GM19035 (cell line): Measurements from ENCODE around the gene CADM1.

ENCODE experiments used
- ATAC-seq: cut with Tn5 transposase; IDR thresholded peaks from one replicate; pipeline ENCODE4 v1.9.1; 2021; ENCODE audit not compliant: unreplicated experiment

The CADM1 gene

DNA sequence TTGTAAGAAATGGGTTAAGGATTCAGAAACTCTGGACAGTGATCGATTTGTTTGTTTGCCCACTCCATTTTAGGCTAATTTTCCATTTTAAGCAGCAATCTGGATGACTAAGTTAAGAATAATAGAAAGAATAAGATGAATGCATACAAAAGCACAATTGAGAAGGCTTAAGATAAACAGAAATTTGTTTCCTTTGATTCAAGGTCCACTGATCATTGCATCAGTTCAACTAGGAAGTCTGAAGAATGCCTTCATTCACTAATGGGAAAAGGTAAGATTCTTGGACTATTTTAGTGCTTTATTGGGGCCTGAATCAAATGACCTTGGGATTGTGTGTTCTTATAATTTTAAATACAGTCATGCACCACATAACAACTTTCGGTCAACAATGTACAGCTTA, 140.8 kb downstream of the CADM1 start:
- no peak for ATAC-seq

DNA sequence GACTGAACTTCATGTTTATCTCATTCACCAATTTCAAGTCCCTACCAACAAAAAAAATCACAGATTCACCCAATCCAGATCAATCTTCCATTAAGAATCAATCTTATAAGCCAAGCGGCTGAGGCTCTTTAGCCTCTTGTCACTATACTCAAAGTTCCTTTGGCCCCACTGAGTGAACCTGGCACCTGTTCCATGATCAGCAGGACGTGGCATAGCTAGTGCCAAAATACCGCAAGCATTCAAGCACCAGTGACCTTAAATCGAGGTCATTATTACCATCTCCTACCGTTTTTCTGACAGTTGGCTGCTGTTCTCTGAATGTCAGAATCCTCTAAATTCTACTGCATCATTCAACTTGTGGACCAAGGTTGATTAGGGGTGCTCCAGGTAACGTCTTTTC, 141.2 kb downstream of the CADM1 start:
- no peak for ATAC-seq

DNA sequence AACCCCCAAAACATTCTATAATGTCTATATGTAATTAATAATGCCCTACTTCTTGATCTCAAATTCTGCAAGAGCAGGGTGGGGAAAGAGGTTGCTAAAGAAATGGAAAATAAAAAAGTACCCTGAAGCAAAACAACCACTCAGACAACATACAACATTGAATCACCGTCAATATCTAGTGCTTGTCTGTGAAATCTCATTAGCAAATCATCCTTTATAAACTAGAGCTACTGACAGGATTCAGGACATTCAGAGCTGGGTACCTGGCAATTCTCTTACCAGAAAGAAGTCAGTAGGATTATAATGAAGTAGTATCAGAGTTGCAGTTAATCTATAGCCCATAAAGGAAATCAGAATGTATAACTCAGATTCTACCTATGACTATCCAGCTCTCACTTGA, 143.2 kb downstream of the CADM1 start:
- ATAC-seq, result no peak

DNA sequence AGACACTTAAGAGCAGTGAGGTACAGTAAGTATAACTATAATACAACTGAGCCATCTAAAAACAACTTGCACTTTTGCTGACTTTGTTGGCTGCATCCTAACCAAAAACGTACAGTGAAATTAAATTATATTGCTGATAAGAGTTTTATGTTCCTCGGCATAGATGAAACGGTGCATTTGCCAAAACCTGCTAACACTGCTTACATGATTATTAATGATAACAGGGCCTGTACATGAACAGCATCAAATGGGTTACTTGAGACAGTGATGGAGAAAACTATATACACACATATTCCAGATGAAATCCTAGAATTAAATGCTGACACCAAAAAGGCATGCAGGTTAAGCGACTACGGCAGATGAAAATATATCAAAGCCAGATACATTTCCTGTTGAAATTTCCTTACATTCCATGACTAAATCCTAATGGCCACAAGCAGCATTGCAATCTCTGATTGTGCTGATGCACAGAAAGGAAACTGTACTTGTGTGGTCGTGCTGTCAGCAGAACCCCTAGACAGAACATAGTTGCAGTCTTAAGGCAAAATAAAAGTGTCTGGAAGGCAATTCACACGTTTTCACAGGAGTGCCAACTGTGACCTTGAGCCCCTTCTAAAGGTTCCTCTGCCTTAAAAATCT, 143.9 kb downstream of the CADM1 start:
- ATAC-seq, result no peak

DNA sequence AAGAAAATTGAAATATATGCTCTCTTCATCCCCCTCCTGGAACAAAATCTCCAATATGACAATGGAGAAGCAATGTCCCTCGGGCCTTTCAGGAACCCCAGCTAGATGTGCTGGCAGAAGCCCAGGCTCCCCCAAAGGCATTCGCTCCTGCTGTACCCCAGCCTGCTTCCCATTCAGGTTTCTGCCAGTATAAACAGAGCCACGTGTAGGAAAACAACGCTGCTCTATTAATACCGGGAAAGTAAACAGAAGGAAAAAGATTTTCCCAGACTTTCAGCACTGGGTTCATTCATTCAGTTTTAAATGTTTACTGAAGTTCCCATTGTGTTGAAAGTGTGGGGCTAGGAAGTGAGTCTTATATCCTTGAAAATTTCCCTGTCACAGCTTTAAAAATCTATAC, 147.1 kb downstream of the CADM1 start:
- no peak for ATAC-seq

DNA sequence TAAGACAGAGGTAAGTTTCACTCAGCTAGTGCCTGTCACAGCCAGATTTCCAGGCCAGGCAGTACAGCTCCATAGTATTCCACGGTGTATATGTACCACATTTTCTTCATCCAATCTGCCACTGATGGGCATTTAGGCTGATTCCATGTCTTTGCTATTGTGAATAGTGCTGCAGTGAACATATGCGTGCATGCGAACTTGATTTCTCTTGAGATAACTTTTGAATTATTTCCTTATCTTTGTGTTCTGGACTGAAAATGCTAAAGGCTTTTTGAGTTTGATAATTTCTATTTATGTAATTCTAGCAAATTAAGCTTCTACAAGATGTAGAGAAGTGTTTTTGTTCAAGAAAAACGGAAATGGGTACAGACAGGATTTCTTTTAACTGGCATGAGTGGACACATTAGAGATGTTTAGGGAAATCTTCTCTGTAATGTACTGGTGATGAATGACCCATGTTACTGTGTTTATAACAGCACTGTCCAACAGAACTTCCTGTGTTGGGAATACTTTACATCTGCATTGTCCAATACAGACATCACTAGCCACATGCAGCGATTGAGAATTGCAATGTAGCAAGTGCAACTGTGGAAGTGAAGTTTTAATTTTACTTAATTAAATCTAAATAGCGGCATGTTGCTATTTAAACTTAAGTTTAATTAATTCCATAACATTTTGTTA, 151.3 kb downstream of the CADM1 start:
- ATAC-seq, result no peak

DNA sequence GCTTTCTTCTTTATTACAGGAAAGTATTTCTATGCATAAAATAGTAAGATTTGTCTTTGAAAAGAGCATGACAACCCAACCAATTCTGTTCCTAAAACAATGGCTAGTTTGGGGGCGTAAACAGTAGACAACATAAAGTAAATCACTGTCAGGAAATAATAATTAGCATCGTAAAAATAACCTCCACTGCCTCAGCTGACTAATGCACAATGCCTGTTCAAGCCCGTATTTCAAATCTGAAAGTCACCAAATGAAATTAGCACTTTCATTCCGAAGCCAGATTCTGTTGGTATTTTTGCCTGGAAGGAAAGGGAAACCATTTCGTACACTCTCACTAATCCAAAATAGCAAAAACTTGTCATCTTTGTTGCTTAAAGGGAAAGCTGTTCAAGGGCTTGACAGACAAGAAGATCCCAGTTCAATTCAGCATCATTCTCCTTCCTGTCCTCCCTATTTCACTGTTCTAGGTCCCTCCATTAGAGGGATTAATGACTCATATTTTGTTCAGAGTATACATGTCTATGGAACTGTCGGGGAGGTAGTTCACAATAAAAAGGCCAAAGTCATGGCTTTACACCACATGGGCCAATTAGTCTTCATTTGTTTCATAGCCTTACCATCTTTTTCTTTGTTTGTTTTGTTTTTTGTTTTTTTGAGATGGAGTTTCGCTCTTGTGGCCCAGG, 154.7 kb downstream of the CADM1 start:
- ATAC-seq, result no peak

DNA sequence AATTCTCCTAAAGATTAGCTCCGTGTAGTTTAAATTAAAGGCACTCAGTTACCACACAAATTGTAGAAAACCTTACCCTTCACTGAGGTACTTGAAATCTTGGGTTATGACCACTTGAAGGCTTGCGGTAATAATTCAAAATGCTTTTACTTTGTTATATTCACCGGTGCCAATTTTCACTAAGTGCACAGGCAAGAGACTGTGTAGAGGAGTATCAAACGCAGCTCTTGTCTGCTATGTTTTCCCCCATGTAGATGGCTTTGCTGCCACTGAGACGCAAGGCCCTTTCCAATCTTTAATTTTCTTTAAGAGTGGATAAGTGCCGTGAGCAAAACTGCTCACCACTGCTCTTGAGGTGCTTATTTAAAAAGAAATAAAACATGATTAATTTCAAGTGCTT, 155.8 kb downstream of the CADM1 start:
- no peak for ATAC-seq

DNA sequence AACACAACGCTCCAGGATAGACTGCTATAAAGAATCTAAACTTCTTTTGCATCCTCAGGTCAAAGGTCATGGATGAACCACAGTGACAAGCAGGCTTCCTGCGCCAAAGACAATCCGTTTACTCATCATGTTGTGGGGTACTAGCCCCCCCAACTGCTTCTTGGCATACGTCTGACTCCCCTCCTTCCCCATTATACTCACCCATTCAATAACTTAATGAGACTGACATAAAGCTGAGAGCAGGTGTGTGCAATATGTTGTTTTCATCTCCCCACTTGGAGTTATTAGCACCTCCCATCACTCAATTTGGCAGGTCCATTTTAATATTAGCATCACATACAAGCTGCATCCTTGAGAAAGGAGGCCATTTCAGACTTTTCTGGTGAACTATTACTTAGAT, 157.1 kb downstream of the CADM1 start:
- no peak for ATAC-seq

DNA sequence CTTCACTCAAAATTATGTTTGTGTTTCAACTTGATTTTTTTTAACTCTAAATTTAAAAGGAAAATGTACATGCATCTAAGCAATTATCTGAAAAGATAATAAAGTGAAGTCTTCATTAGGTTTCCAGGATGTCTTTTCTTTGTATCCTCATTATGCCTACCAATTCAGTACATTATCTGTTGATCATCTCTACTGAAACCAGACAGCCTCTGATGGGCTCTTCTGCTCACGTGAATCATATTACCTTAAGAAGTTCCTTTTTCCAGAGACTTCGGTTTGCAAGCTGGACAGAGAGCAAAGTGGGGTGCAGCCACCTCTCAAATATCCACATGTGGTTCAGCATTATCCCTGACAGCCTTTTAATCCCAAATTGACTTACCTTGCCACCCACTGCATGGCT, 158.4 kb downstream of the CADM1 start:
- ATAC-seq, result no peak

DNA sequence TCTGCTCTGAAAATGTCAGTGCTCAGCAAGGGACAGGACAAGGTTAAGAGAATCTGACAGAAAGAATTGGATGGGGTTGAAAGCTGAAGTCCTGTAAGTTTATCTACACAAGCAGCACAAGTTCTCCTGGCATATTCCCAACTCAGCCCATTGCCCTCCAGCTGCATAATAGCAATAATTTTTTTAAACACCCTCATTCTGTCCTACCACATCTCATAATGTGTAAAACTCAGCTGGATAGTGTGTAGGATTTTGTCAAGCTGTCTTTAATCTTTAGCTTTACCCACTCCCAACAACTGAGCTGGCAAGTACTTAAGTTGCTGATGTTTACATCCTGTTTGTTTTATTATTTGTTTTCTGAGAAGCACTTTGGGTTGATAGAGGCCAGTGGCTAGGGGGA, 158.9 kb downstream of the CADM1 start:
- ATAC-seq, result no peak

DNA sequence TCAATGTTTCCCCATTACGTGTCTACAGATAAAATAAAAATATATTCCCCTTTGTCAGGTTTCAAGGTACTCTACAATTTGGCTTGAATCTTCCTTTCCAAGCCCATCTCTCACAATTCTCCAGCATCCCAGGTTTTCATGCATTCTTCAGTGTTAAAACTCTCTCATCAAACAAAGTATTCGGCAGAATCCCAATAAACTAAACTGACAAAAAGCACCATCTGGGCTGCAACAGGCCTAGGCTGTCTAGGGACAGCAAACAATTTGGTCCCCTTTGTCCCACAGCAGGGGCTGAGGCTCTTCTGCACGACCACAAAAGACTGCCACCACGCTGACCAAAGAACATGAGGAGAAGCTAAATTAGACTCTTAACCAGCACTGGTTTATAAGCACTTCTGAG, 159.4 kb downstream of the CADM1 start:
- ATAC-seq, result no peak

DNA sequence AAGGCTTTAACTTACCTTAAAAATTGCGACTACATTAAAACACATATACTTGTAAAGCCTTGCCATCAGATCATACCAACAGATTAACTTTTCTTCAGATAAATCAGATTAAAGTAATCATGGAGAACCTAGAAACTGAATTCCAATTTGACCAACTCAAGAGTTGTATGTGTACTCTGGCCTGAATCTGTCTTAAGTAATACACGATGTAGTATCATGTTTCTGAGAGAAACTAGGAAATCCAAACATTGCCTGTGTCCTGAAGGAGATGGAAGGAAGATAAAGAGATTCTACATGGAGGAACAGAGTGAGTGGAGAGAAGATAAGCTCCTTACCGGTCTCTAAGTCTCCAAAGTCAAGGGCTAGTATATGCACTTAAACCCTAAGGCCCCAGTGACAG, 162.1 kb downstream of the CADM1 start:
- no peak for ATAC-seq

DNA sequence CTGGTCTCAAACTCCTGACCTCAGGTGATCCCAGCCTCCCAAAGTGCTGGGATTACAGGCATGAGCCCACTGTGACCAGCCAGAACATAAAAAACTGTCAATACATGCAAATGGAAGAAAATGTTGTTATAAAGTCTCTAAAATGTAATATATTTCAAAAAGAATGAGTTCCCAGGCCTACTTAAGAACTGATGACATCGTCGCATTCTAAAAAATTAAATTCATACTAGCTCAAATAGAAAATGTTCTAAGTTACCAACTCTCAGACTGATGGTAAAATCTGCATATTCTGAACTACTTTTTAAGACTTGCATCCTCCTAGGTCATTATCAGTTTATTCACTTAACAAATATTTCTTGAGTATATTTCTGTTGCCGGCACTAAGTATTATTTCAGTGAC, 163.3 kb downstream of the CADM1 start:
- ATAC-seq, result no peak

DNA sequence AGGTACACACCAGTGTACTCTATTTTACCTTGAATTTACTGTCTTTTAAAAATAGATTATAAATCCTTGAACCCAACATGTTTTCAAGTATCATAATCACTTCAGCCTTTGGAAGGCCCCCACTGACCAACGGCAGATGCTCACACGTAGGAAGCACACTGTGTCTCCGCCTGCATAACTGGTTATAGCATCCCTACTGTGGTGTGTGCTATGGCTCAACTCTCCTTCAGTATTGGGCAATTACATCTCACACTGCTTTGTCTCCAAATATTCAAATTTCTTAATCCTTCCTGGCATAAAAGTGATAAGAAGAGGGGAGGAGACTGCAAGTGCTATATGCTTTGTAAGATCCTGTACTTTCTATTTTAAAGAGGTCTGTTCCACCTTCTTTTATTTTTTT, 165.7 kb downstream of the CADM1 start:
- ATAC-seq, result no peak

DNA sequence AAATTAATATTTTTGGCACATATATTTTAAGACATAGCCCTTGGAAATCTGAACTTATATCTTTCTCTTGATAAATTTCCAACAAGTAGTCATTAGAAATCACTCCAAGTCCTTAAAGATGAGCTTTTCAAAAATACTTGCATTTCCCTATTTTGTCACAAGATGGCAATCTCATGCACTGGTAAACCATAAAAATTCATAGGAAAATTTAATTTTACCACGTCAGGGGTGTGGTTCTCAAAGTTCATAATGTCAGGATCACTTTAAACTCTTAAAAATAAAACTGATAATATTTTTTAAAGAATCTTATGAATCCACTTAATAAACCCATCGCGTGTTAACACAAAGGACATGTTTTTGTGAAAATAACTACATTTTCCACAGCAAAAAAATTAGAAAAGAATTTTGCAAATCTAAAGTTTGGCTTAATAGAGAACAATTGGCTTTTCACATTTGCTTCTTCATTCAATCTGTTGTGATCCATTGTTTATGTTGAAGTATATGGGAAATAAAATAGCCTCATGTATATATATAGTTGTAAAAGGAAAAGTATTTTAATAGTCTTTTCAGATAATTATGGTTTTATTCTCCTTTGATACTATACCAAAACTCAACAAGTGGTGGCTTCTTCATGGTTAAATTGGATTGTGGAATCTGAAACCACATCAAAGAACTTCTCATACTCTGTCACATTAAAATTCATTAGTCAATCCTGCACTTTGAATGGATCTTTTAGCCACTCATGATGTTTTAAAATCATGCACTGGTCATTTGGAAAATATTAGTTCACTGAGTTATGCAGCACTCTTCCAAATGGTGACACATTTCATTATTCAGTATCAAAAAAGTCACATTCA, 169.1 kb downstream of the CADM1 start:
- ATAC-seq, result no peak

DNA sequence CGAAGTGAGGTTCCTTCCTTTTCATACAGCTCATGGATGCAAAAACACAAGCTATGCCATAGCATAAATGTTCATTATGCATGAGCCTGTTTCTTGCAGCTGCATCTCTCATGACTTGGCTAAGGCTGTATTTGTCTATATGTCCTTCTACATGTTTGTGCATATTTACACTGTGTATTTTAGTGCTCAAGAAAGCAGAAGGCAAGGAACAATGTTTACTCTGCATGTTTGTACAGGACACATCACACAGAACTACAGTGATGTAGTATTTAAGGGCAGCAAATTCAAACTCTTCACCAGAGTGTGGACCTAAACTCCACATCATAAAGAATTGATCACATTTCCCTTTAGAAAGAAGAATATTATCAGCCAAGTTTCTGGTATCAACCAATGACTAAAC, 170.3 kb downstream of the CADM1 start:
- ATAC-seq, result no peak

DNA sequence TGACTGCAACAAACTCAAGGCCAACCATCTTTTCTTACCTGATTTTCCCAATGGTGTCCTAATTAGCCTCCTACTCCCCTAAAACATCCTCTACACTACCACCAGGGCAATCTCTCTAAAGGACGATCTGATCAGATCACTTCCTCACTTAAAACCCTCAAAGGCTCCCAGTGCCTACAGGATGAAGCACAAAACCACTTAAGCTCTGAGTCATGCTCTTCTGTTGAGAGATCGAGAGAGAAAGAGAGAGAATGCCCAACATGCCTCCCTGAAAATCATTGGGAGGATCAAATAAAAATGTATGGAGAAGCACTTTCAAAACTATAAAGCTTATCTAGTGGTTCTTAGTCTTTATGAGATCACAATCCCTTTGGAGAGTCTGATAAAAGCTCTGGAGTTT, 171.1 kb downstream of the CADM1 start:
- ATAC-seq, result no peak

DNA sequence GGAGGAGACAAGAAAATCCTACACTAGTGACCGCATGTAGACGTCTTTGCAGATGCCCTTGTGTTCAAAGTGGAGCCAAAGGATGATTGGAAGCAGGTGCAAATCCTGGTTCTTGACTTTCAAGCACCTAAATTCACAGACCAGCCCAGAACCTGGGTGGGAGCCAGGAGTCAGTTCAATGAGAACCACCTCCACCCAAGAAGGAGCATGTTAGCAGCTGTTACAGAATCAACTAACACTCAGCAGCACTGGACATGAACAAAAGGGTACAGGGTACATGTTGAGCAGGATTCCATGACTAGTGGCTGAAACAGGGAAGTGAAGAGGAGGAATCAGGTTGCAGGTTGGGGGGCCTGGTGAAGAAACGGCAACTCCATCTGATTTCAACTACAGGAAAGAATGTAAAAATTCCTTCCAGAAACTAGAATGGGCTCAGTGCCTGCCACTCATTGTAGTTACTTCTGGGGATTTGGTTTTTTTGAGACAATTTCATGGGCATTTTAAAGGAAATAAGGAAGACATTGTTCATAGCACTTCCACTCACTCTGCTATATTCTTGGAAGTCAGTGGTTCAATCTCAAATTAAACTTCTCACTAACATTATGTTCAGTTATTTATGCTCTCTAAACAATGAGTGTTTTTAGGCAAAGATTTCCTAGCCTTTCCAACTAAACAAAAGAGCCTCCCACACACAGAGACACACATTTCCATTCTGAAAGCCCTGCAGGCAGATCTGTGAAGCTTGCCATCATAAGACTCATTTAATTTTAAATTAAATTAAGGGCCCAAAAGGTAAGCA, 173.3 kb downstream of the CADM1 start:
- no peak for ATAC-seq

DNA sequence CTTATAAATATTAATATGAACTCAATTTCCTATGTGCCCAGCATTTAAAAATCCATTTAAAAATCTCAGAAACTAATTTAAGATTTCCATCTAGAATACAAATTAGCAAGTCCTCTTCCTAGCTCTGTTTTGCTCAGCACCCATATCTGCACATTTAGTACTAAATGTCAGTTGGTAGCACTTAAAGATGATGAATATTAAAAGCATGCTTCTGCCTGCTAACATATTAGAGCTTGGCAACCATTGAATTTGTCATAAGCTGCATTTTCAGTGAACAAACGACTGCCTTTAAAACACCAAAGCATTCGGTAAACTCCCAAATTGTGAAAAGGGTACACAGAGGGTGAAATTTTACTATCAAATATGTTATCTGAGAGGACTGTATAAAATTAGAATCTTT, 177.7 kb downstream of the CADM1 start:
- no peak for ATAC-seq

DNA sequence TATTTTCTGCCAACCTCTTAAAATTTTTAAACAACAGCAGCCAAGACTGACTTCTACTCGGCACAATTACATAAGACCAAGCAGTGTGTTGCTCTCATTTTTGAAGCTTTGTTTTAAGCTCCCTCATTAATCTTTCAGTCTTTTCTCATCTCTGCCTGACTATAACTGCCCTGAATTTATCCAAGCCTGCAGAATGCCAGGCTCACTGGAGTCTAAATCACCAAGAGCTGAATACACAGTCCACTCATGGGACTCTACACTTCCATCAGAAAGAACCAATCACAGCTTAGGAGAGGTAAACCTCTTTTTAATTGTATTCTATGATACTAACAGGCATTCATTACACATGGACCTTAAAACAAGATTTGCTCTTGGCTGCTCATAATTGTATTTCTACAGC, 178.7 kb downstream of the CADM1 start:
- ATAC-seq, result no peak
